Duodenal mucosa (tissue), 2 donors: ENCODE results near the gene OR10A4.
"Not testable (repeated sequence)": the region's sequence is repeated elsewhere in the genome, so short reads cannot be mapped to it uniquely, and the experiment has no call there.

Experiments
- H3K27ac ChIP-seq: one replicate; pipeline ENCODE4 v1.7.0; 2013; ENCODE audit warnings: low read depth, low read length
- H3K27me3 ChIP-seq, 2 donors: one replicate each; pipeline ENCODE4 v1.7.0; 2013; ENCODE audit warnings: low read length in 2 of 2, control low read depth in 1 of 2; ENCODE audit not compliant: insufficient read depth in 2 of 2, control insufficient read depth in 1 of 2
- H3K36me3 ChIP-seq, 2 donors: one replicate each; pipeline ENCODE4 v1.7.0; 2013; ENCODE audit warnings: low read length in 2 of 2, control low read depth in 1 of 2; ENCODE audit not compliant: insufficient read depth in 2 of 2, control insufficient read depth in 1 of 2
- H3K4me1 ChIP-seq, 2 donors: one replicate each; pipeline ENCODE4 v1.7.0; 2013; ENCODE audit warnings: low read length in 2 of 2, control low read depth in 1 of 2; ENCODE audit not compliant: insufficient read depth in 2 of 2, control insufficient read depth in 1 of 2
- H3K4me3 ChIP-seq, 2 donors: one replicate each; pipeline ENCODE4 v1.7.0; 2013; ENCODE audit warnings: low read length in 2 of 2, low read depth in 1 of 2
- H3K9ac ChIP-seq, 2 donors: one replicate each; pipeline ENCODE4 v1.7.0; 2013; ENCODE audit warnings: low read length in 2 of 2, low read depth in 1 of 2
- H3K9me3 ChIP-seq, 2 donors: one replicate each; pipeline ENCODE4 v1.7.0; 2013; ENCODE audit warnings: low read length in 2 of 2, control low read depth in 1 of 2; ENCODE audit not compliant: control insufficient read depth in 1 of 2

The OR10A4 gene

GRCh38 chr11:6876325-6876724 is at the start of gene OR10A4:
Gene OR10A4 (plus strand): TSS chr11:6876625. CDS start chr11:6876648, 23 bp downstream.
- no peaks in the 10 kb centered on the region for H3K4me1 ChIP-seq
- no peaks in the 10 kb centered on the region for H3K36me3 ChIP-seq
- H3K27me3 ChIP-seq = no peaks in the 10 kb centered on the region
- peaks cover 0 to 3% of the 10 kb centered on the region in 2 donors for H3K9me3 ChIP-seq
- H3K9ac ChIP-seq = no peak within 1 kb of the TSS
- no peak within 1 kb of the TSS for H3K27ac ChIP-seq
- no peak within 1 kb of the TSS for H3K4me3 ChIP-seq

- Histone ChIP-seq H3K9ac (no peak overlapping the region), H3K4me3 (no peak overlapping the region), H3K27me3 (peaks cover 0 to 2% of the 10 kb centered on the region in 2 donors), H3K9me3 (no peaks in the 10 kb centered on the region), H3K4me1 (no peaks in the 10 kb centered on the region), H3K27ac (no peak overlapping the region), H3K36me3 (no peaks in the 10 kb centered on the region)
These were observed 48.3 kb upstream of the OR10A4 start for GRCh38 chr11:6828103-6828502.

- no peaks in the 10 kb centered on the region for H3K4me1 ChIP-seq
- no peaks in the 10 kb centered on the region for H3K9me3 ChIP-seq
- H3K36me3 ChIP-seq = no peaks in the 10 kb centered on the region
- H3K4me3 ChIP-seq = no peak overlapping the region
- H3K27me3 ChIP-seq = no peaks in the 10 kb centered on the region
- H3K27ac ChIP-seq = no peak overlapping the region
- no peak overlapping the region for H3K9ac ChIP-seq
These were observed 43.1 kb upstream of the OR10A4 start for GRCh38 chr11:6833356-6833755.

GRCh38 chr11:6834021-6834420 is 42.4 kb upstream of the OR10A4 start:
- Histone ChIP-seq H3K36me3 (no peaks in the 10 kb centered on the region), H3K9ac (no peak overlapping the region), H3K4me3 (no peak overlapping the region), H3K9me3 (no peaks in the 10 kb centered on the region), H3K27me3 (no peaks in the 10 kb centered on the region), H3K4me1 (no peaks in the 10 kb centered on the region), H3K27ac (no peak overlapping the region)

GRCh38 chr11:6841694-6842093 is 34.7 kb upstream of the OR10A4 start:
- H3K36me3 ChIP-seq = no peaks in the 10 kb centered on the region
- no peaks in the 10 kb centered on the region for H3K4me1 ChIP-seq
- H3K27me3 ChIP-seq = no peaks in the 10 kb centered on the region
- H3K9ac ChIP-seq = no peak overlapping the region
- H3K27ac ChIP-seq = no peak overlapping the region
- no peak overlapping the region for H3K4me3 ChIP-seq
- no peaks in the 10 kb centered on the region for H3K9me3 ChIP-seq

- Histone ChIP-seq H3K9me3 (no peaks in the 10 kb centered on the region), H3K4me1 (no peaks in the 10 kb centered on the region), H3K9ac (no peak overlapping the region), H3K4me3 (no peak overlapping the region), H3K36me3 (no peaks in the 10 kb centered on the region), H3K27ac (no peak overlapping the region), H3K27me3 (no peaks in the 10 kb centered on the region)
These were observed 32.8 kb upstream of the OR10A4 start for GRCh38 chr11:6843670-6844069.

GRCh38 chr11:6844356-6844755 is 32.1 kb upstream of the OR10A4 start:
- no peaks in the 10 kb centered on the region for H3K36me3 ChIP-seq
- no peaks in the 10 kb centered on the region for H3K4me1 ChIP-seq
- no peaks in the 10 kb centered on the region for H3K27me3 ChIP-seq
- no peak overlapping the region for H3K4me3 ChIP-seq
- no peaks in the 10 kb centered on the region for H3K9me3 ChIP-seq
- no peak overlapping the region for H3K9ac ChIP-seq
- H3K27ac ChIP-seq = no peak overlapping the region

GRCh38 chr11:6845383-6845782 is 31.0 kb upstream of the OR10A4 start, which contains the start of gene OR10A5:
Gene OR10A5 (plus strand): TSS chr11:6845683. CDS start chr11:6845683, 0 bp downstream.
- Histone ChIP-seq H3K4me1 (no peaks in the 10 kb centered on the region), H3K36me3 (no peaks in the 10 kb centered on the region), H3K4me3 (no peak within 1 kb of the TSS), H3K27ac (no peak within 1 kb of the TSS), H3K9me3 (no peaks in the 10 kb centered on the region), H3K9ac (no peak within 1 kb of the TSS), H3K27me3 (no peaks in the 10 kb centered on the region)

GRCh38 chr11:6850526-6850925 is 25.9 kb upstream of the OR10A4 start:
- no peaks in the 10 kb centered on the region for H3K9me3 ChIP-seq
- no peaks in the 10 kb centered on the region for H3K36me3 ChIP-seq
- H3K27me3 ChIP-seq = no peaks in the 10 kb centered on the region
- no peak overlapping the region for H3K4me3 ChIP-seq
- no peaks in the 10 kb centered on the region for H3K4me1 ChIP-seq
- no peak overlapping the region for H3K27ac ChIP-seq
- no peak overlapping the region for H3K9ac ChIP-seq

- H3K27ac ChIP-seq, H3K4me3 ChIP-seq, H3K4me1 ChIP-seq, H3K9ac ChIP-seq, H3K9me3 ChIP-seq, H3K36me3 ChIP-seq, H3K27me3 ChIP-seq: not testable (repeated sequence)
These were observed 21.6 kb upstream of the OR10A4 start for GRCh38 chr11:6854801-6855200.

GRCh38 chr11:6855971-6856541 is 20.4 kb upstream of the OR10A4 start:
- Histone ChIP-seq H3K9ac (no peak overlapping the region), H3K36me3 (no peaks in the 10 kb centered on the region), H3K9me3 (no peaks in the 10 kb centered on the region), H3K27me3 (no peaks in the 10 kb centered on the region), H3K4me3 (no peak overlapping the region), H3K4me1 (no peaks in the 10 kb centered on the region), H3K27ac (no peak overlapping the region)
